Smooth muscle cell (in vitro differentiated cells): Measurements from ENCODE around the gene LYST. TPM values are rescaled to one million over a fixed set of nuclear protein-coding genes. Genes with fewer than 3 reads are reported as not detected.

Source experiments
- DNase-seq: peaks from one replicate; lab custom pipeline; 2025; ENCODE audit not compliant: unreplicated experiment; lab: John Stamatoyannopoulos, UW
- H2AFZ ChIP-seq: fragments of 200-600 bp; sonication (generic); 2 replicates; pipeline ENCODE4 v1.6.0; 2016; ENCODE audit warnings: antibody characterized with exemption, low read depth, mild to moderate bottlenecking
- H3F3A ChIP-seq: fragments of 200-600 bp; sonication (generic); 2 replicates; pipeline ENCODE4 v1.6.0; 2017; ENCODE audit warnings: antibody characterized with exemption, low read depth
- H3K27ac ChIP-seq: fragments of 200-600 bp; sonication (generic); 2 replicates; pipeline ENCODE4 v1.5.1; 2016; ENCODE audit warnings: low read depth, mild to moderate bottlenecking
- H3K27me3 ChIP-seq: fragments of 200-600 bp; sonication (generic); 2 replicates; pipeline ENCODE4 v1.6.1; 2016; ENCODE audit warnings: low read depth, mild to moderate bottlenecking
- H3K36me3 ChIP-seq: fragments of 200-600 bp; sonication (generic); 2 replicates; pipeline ENCODE4 v1.5.1; 2016; ENCODE audit warnings: low read depth
- H3K4me1 ChIP-seq: fragments of 200-600 bp; sonication (generic); 2 replicates; pipeline ENCODE4 v1.5.1; 2016; ENCODE audit warnings: low read depth
- H3K4me2 ChIP-seq: fragments of 200-600 bp; sonication (generic); 2 replicates; pipeline ENCODE4 v1.6.0; 2016; ENCODE audit warnings: mild to moderate bottlenecking
- H3K4me3 ChIP-seq: fragments of 200-600 bp; sonication (generic); 2 replicates; pipeline ENCODE4 v1.5.1; 2016; ENCODE audit warnings: mild to moderate bottlenecking
- H3K79me2 ChIP-seq: fragments of 200-600 bp; sonication (generic); 2 replicates; pipeline ENCODE4 v1.6.0; 2016; ENCODE audit warnings: low read depth, mild to moderate bottlenecking
- H3K9ac ChIP-seq: fragments of 200-600 bp; sonication (generic); 2 replicates; pipeline ENCODE4 v1.6.0; 2016; ENCODE audit warnings: low read depth
- H3K9me3 ChIP-seq: fragments of 200-600 bp; sonication (generic); replicated peaks from 2 replicates; pipeline ENCODE4 v1.5.1; 2016; ENCODE audit warnings: low read depth
- H4K20me1 ChIP-seq: fragments of 200-600 bp; sonication (generic); 2 replicates; pipeline ENCODE4 v1.6.0; 2016; ENCODE audit warnings: low read depth
- CTCF ChIP-seq: fragments of 200-600 bp; sonication (generic); IDR thresholded peaks from 2 replicates; pipeline ENCODE4 v1.5.1; 2017; ENCODE audit warnings: borderline replicate concordance, mild to moderate bottlenecking, antibody characterized with exemption; ENCODE audit not compliant: insufficient read depth, poor library complexity, severe bottlenecking
- WGBS: methylation state at CpG from one replicate; pipeline ENCODE4 v1.1.7; 2016; ENCODE audit warnings: low lambda C conversion rate; 5-methylcytosine and 5-hydroxymethylcytosine counted together
- polyA plus RNA-seq: library from polyadenylated mRNA; unstranded; fragments of >200 nt; fragmentation: Nextera tagmentation; extraction: Ambion mirVana; gene quantifications from 2 replicates; pipeline ENCODE4 v1.2.1, GENCODE V29; 2016
- total RNA-seq: library from RNA; depleted of rRNA; stranded (reverse); fragments of >200 nt; gene quantifications from 2 replicates; pipeline ENCODE4 v1.2.3, GENCODE V29; 2014

The LYST gene
- total and polyA plus RNA-seq, 2 experiments from 2014 or later: 2.2 to 13.5 TPM

GRCh38 chr1:235741294-235741693, 125.4 kb downstream of the LYST start:
- Histone ChIP-seq H4K20me1 (no peaks in the 10 kb centered on the region), H3K36me3 (no peaks in the 10 kb centered on the region), H2AFZ (no peak overlapping the region)

GRCh38 chr1:235739631-235740030, 127.1 kb downstream of the LYST start:
- Histone ChIP-seq H3F3A (no peaks in the 10 kb centered on the region), H3K9ac (peak overlapping the region; percentile 25), H4K20me1 (no peaks in the 10 kb centered on the region), H3K27me3 (no peaks in the 10 kb centered on the region), H3K27ac (peak overlapping the region; percentile 86), H3K79me2 (no peaks in the 10 kb centered on the region), H3K4me2 (peak overlapping the region; percentile 45), H3K4me1 (peaks cover 12% of the 10 kb centered on the region), H3K9me3 (no peaks in the 10 kb centered on the region), H2AFZ (no peak overlapping the region), H3K4me3 (no peak overlapping the region), H3K36me3 (no peaks in the 10 kb centered on the region)
- TF ChIP-seq CTCF: no peak
- DNase-seq: no peak
- WGBS: 61% methylated on average over 6 of the region's 6 CpGs

More at GRCh38 chr1:235741294-235741693, 125.4 kb downstream of the LYST start:
- Histone ChIP-seq H3K4me2 (peak overlapping the region; percentile 70), H3K4me1 (peaks cover 12% of the 10 kb centered on the region), H3K79me2 (no peaks in the 10 kb centered on the region), H3K27me3 (no peaks in the 10 kb centered on the region), H3K4me3 (no peak overlapping the region), H3K9me3 (no peaks in the 10 kb centered on the region), H3F3A (no peaks in the 10 kb centered on the region), H3K27ac (peak overlapping the region; percentile 86), H3K9ac (peak overlapping the region; percentile 39)
- no peak for TF ChIP-seq CTCF
- DNase-seq: no peak
- WGBS: 4% methylated on average over 5 of the region's 5 CpGs

- Histone ChIP-seq H3K4me3 (no peak overlapping the region), H3K9me3 (no peaks in the 10 kb centered on the region), H3K27ac (peak overlapping the region; percentile 86), H3K27me3 (no peaks in the 10 kb centered on the region), H3K79me2 (no peaks in the 10 kb centered on the region), H3K4me1 (peaks cover 12% of the 10 kb centered on the region), H3K4me2 (peak overlapping the region; percentile 45), H3F3A (no peaks in the 10 kb centered on the region), H2AFZ (no peak overlapping the region), H3K36me3 (no peaks in the 10 kb centered on the region), H4K20me1 (no peaks in the 10 kb centered on the region), H3K9ac (peak overlapping the region; percentile 25)
- DNase-seq: no peak
- TF ChIP-seq CTCF: no peak
- 30% methylated on average over 1 of the region's 1 CpG for WGBS
These were observed 127.6 kb downstream of the LYST start for GRCh38 chr1:235739124-235739523.

GRCh38 chr1:235737751-235738150, 129.0 kb downstream of the LYST start:
- H3K4me3 ChIP-seq: no peak overlapping the region
- H3K4me1 ChIP-seq: peaks cover 12% of the 10 kb centered on the region
- no peak overlapping the region for H2AFZ ChIP-seq
- 97% methylated on average over 13 of the region's 13 CpGs for WGBS
- no peak overlapping the region for H3K9ac ChIP-seq
- no peaks in the 10 kb centered on the region for H3K36me3 ChIP-seq
- H3F3A ChIP-seq: no peaks in the 10 kb centered on the region
- DNase-seq: no peak
- no peaks in the 10 kb centered on the region for H3K9me3 ChIP-seq
- no peak overlapping the region for H3K4me2 ChIP-seq
- H3K27ac ChIP-seq: no peak overlapping the region
- no peaks in the 10 kb centered on the region for H3K79me2 ChIP-seq
- no peaks in the 10 kb centered on the region for H3K27me3 ChIP-seq
- no peak for TF ChIP-seq CTCF
- H4K20me1 ChIP-seq: no peaks in the 10 kb centered on the region
